H1 (cell line): ENCODE measurements around the gene AKT1S1. TPM values are rescaled to one million over a fixed set of nuclear protein-coding genes. Genes with fewer than 3 reads are reported as not detected.

Source experiments
- CTCF ChIA-PET: fragments of 300-600 bp; sonication (Branson Sonifier 250); formaldehyde crosslinking; loops from one replicate; lab custom pipeline; 2021; ENCODE audit not compliant: partially characterized antibody; lab: Charles Lee
- POLR2A ChIA-PET: fragments of 300-600 bp; sonication (Branson Sonifier 250); formaldehyde crosslinking; loops from one replicate; lab custom pipeline; 2021; ENCODE audit warnings: inconsistent platforms; ENCODE audit not compliant: partially characterized antibody; lab: Charles Lee
- DNase-seq, 2 experiments: peaks; one replicate each; pipeline versions ENCODE4 v3.0.0 to v3.0.0-alpha.2; 2010 to 2022; ENCODE audit warnings: low spot score in 2 of 2, low read depth in 1 of 2, mixed read lengths in 1 of 2
- FAIRE-seq: peaks from 2 replicates; lab custom pipeline; 2011; peaks lifted over from hg19 to GRCh38; lab: Jason Lieb, UNC
- H2AFZ ChIP-seq: 2 replicates; pipeline ENCODE4 v1.8.1; 2012; ENCODE audit warnings: low read length, inconsistent platforms
- H2AK5ac ChIP-seq: 2 replicates; pipeline ENCODE4 v1.6.1; 2013; ENCODE audit warnings: low read depth, low read length
- H2BK120ac ChIP-seq: replicated peaks from 2 replicates; pipeline ENCODE3; 2013; ENCODE audit warnings: low read depth, low read length, inconsistent platforms
- H2BK12ac ChIP-seq: 2 replicates; pipeline ENCODE4 v1.6.1; 2013; ENCODE audit warnings: low read depth, low read length
- H2BK15ac ChIP-seq: 2 replicates; pipeline ENCODE4 v1.6.1; 2013; ENCODE audit warnings: low read length
- H2BK20ac ChIP-seq: 2 replicates; pipeline ENCODE4 v1.6.1; 2013; ENCODE audit warnings: low read length
- H2BK5ac ChIP-seq: 2 replicates; pipeline ENCODE4 v1.6.1; 2013; ENCODE audit warnings: low read depth, low read length
- H3K14ac ChIP-seq: 2 replicates; pipeline ENCODE4 v1.6.1; 2013; ENCODE audit warnings: inconsistent platforms; ENCODE audit not compliant: insufficient read length
- H3K18ac ChIP-seq: 2 replicates; pipeline ENCODE4 v1.6.1; 2013; ENCODE audit warnings: low read length; ENCODE audit errors: extremely low read depth
- H3K23ac ChIP-seq: 2 replicates; pipeline ENCODE4 v1.6.1; 2013; ENCODE audit warnings: inconsistent platforms; ENCODE audit not compliant: insufficient read length
- H3K23me2 ChIP-seq: 2 replicates; pipeline ENCODE4 v1.6.1; 2013; ENCODE audit warnings: low read depth, low read length
- H3K27ac ChIP-seq: 2 replicates; pipeline ENCODE4 v1.6.1; 2011; ENCODE audit warnings: low read depth, low read length, inconsistent platforms
- H3K27me3 ChIP-seq, 4 experiments: replicated peaks in 1 of 4; 1 replicate in 1 of 4; 2 replicates in 3 of 4; pipeline versions ENCODE4 v1.6.1 to v1.8.1; 2011 to 2013; ENCODE audit warnings: low read length in 3 of 4, mild to moderate bottlenecking in 3 of 4, inconsistent platforms in 2 of 4, mixed read lengths in 2 of 4, moderate library complexity in 1 of 4; ENCODE audit not compliant: control insufficient read depth in 3 of 4, insufficient read depth in 3 of 4; ENCODE audit errors: extremely low read depth in 1 of 4
- H3K36me3 ChIP-seq, 4 experiments: 2 replicates each; pipeline versions ENCODE4 v1.6.1 to v1.8.1; 2011 to 2013; ENCODE audit warnings: mild to moderate bottlenecking in 4 of 4, low read length in 3 of 4, moderate library complexity in 2 of 4, control low read depth in 1 of 4, inconsistent platforms in 1 of 4; ENCODE audit not compliant: insufficient read depth in 4 of 4, control insufficient read depth in 2 of 4
- H3K4ac ChIP-seq: replicated peaks from 2 replicates; pipeline ENCODE3; 2013; ENCODE audit warnings: low read length, low read depth, mixed read lengths, inconsistent platforms; ENCODE audit not compliant: insufficient read length
- H3K4me1 ChIP-seq, 4 experiments: replicated peaks in 1 of 4; 1 replicate in 1 of 4; 2 replicates in 3 of 4; pipeline versions ENCODE4 v1.6.1 to v1.8.1; 2011 to 2013; ENCODE audit warnings: low read length in 3 of 4, inconsistent platforms in 2 of 4, mixed read lengths in 1 of 4; ENCODE audit not compliant: insufficient read depth in 4 of 4, control insufficient read depth in 3 of 4
- H3K4me2 ChIP-seq, 2 experiments: 2 replicates each; pipeline versions ENCODE4 v1.6.1 to v1.8.1; 2011 to 2013; ENCODE audit warnings: low read depth in 2 of 2, low read length in 2 of 2, control low read depth in 1 of 2, inconsistent platforms in 1 of 2, mild to moderate bottlenecking in 1 of 2; ENCODE audit not compliant: insufficient read depth in 1 of 2
- H3K4me3 ChIP-seq, 4 experiments: fragments of 200-600, 300-600 bp in 1 of 4; sonication (generic), shearing (Covaris generic), sonication (Bioruptor Twin) in 1 of 4; 2 replicates each; pipeline versions ENCODE4 v1.5.1 to v1.8.1; 2011 to 2016; ENCODE audit warnings: low read length in 4 of 4, low read depth in 3 of 4, control low read depth in 2 of 4, inconsistent platforms in 2 of 4, mild to moderate bottlenecking in 2 of 4, mixed read lengths in 1 of 4, moderate library complexity in 1 of 4; ENCODE audit not compliant: insufficient read depth in 2 of 4; ENCODE audit errors: extremely low read depth in 1 of 4
- H3K56ac ChIP-seq: replicated peaks from 2 replicates; pipeline ENCODE3; 2013; ENCODE audit warnings: low read depth, mild to moderate bottlenecking, mixed read lengths, low read length, inconsistent platforms; ENCODE audit not compliant: insufficient read length
- H3K79me1 ChIP-seq: 2 replicates; pipeline ENCODE4 v1.6.1; 2013; ENCODE audit warnings: low read depth, low read length, control low read depth
- H3K79me2 ChIP-seq, 2 experiments: 2 replicates each; pipeline versions ENCODE4 v1.6.1 to v1.8.1; 2012 to 2013; ENCODE audit warnings: low read length in 2 of 2, mild to moderate bottlenecking in 2 of 2, inconsistent platforms in 1 of 2; ENCODE audit not compliant: insufficient read depth in 2 of 2, control insufficient read depth in 1 of 2
- H3K9ac ChIP-seq, 4 experiments: replicated peaks in 1 of 4; 1 replicate in 1 of 4; 2 replicates in 3 of 4; pipeline versions ENCODE4 v1.6.1 to v1.8.1; 2011 to 2013; ENCODE audit warnings: low read depth in 3 of 4, low read length in 3 of 4, control low read depth in 2 of 4, mild to moderate bottlenecking in 2 of 4, moderate library complexity in 2 of 4, inconsistent platforms in 1 of 4; ENCODE audit errors: extremely low read depth in 1 of 4
- H3K9me3 ChIP-seq, 2 experiments: 2 replicates each; pipeline versions ENCODE4 v1.6.1 to v1.8.1; 2012 to 2013; ENCODE audit warnings: mild to moderate bottlenecking in 2 of 2, moderate library complexity in 2 of 2, control low read depth in 1 of 2, inconsistent platforms in 1 of 2, low read depth in 1 of 2, low read length in 1 of 2, mixed read lengths in 1 of 2; ENCODE audit not compliant: insufficient read depth in 2 of 2
- H4K20me1 ChIP-seq, 2 experiments: replicated peaks in 1 of 2; 2 replicates each; pipeline versions ENCODE3 to v1.8.1; 2011 to 2013; ENCODE audit warnings: inconsistent platforms in 2 of 2, low read length in 2 of 2, mild to moderate bottlenecking in 1 of 2; ENCODE audit not compliant: insufficient read depth in 2 of 2, control insufficient read depth in 1 of 2
- H4K5ac ChIP-seq: 2 replicates; pipeline ENCODE4 v1.6.1; 2013; ENCODE audit warnings: low read length, low read depth, mixed read lengths, inconsistent platforms; ENCODE audit not compliant: insufficient read length
- H4K8ac ChIP-seq: 2 replicates; pipeline ENCODE4 v1.8.0; 2013; ENCODE audit warnings: mild to moderate bottlenecking, moderate library complexity, low read length, inconsistent platforms; ENCODE audit not compliant: insufficient read depth; ENCODE audit errors: extremely low read depth
- H4K91ac ChIP-seq: replicated peaks from 2 replicates; pipeline ENCODE3; 2013; ENCODE audit warnings: low read length, mixed read lengths, inconsistent platforms; ENCODE audit not compliant: insufficient read length
- EGR1 ChIP-seq: IDR thresholded peaks from 2 replicates; pipeline ENCODE4 v1.6.1; 2011; ENCODE audit warnings: low read depth, low read length, borderline replicate concordance
- FOSL1 ChIP-seq: IDR thresholded peaks from 2 replicates; pipeline ENCODE4 v1.6.1; 2011; ENCODE audit warnings: mild to moderate bottlenecking, low read depth, low read length, moderate library complexity; ENCODE audit not compliant: insufficient read depth
- GABPA ChIP-seq: IDR thresholded peaks from 2 replicates; pipeline ENCODE4 v1.6.1; 2011; ENCODE audit warnings: mild to moderate bottlenecking, low read length, moderate library complexity, borderline replicate concordance; ENCODE audit not compliant: insufficient read depth
- WGBS, 2 experiments: shearing (Covaris generic) in 1 of 2; methylation state at CpG; one replicate each; pipeline versions ENCODE4 v1.1.6 to v1.1.7; 2013 to 2015; ENCODE audit warnings: low lambda C conversion rate in 2 of 2, mixed read lengths in 2 of 2, inconsistent platforms in 1 of 2, low coverage in 1 of 2, missing lambda C conversion rate in 1 of 2; ENCODE audit not compliant: insufficient replicate concordance in 2 of 2, insufficient coverage in 1 of 2, insufficient read length in 1 of 2; ENCODE audit errors: extremely low coverage in 1 of 2, missing lambda C conversion rate in 1 of 2; 5-methylcytosine and 5-hydroxymethylcytosine counted together
- polyA plus RNA-seq, 7 experiments: library from polyadenylated mRNA; depleted of rRNA in 3 of 7; stranded (reverse) in 5 of 7; unstranded in 2 of 7; fragments of >200 nt in 5 of 7; fragments of 200-250 nt in 2 of 7; gene quantifications; 1 replicate in 5 of 7; 2 replicates in 1 of 7; 4 replicates in 1 of 7; pipeline versions ENCODE4 v1.2.1 to v1.2.3, GENCODE V29; 2011 to 2013; ENCODE audit warnings: missing spikeins in 2 of 7, mixed read lengths in 2 of 7
- total RNA-seq: library from RNA; stranded (reverse); fragmentation: NEBNext Ultra II Directional; extraction: Animal tissue kit (Norgen Biotek cat#: 25700); gene quantifications from 2 replicates; pipeline ENCODE4 v1.2.1, GENCODE V29; 2021

Gene AKT1S1
- total and polyA plus RNA-seq, 2 of the 8 experiments (the other 6 are each of a cell fraction or from before 2014, with no cell fraction given) = 40.7 to 45.9 TPM

GRCh38 chr19:49908480-49909420 is 31.6 kb upstream of the AKT1S1 start:
- TF ChIP-seq FOSL1 = 0 out of 2 replicates have a peak, but pooled peaks have one; percentile 48
- peak; percentile 85; the same call in 1 of the 2 replicates for TF ChIP-seq EGR1
- no peak for TF ChIP-seq GABPA
- H3K9me3 ChIP-seq = no peaks in the 10 kb centered on the region
- WGBS, 2 experiments = 98% methylated on average over 32 of the region's 37 CpGs; no CpG with 5 or more reads in 1 of the 2 experiments

More at GRCh38 chr19:49908480-49909420, 31.6 kb upstream of the AKT1S1 start:
- H3K9ac ChIP-seq = no peak overlapping the region
- DNase-seq (no peak), FAIRE-seq (no peak)
- POLR2A ChIA-PET = interaction anchor here (1.0 to 19.2 kb wide), 7 partner anchors 9 to 32 kb away, joined by 3 to 373 read pairs (median 6); partner anchors contain the start of genes AKT1S1, ATF5, IL4I1 and NUP62
- no peak overlapping the region for H2BK15ac ChIP-seq
- H3K14ac ChIP-seq = no peak overlapping the region
- no peak overlapping the region for H3K18ac ChIP-seq
- no peak overlapping the region for H4K91ac ChIP-seq
- H3K79me1 ChIP-seq = peaks cover 7% of the 10 kb centered on the region; the same call in 1 of the 2 replicates
- CTCF ChIA-PET = interaction anchor here (0.6 to 4.8 kb wide), 5 partner anchors 9 to 851 kb away, joined by 3 to 20 read pairs (median 3); no protein-coding TSS in a partner anchor
- H3K23ac ChIP-seq = no peak overlapping the region
- H3K27ac ChIP-seq = no peak overlapping the region
- no peaks in the 10 kb centered on the region for H3K23me2 ChIP-seq
- H3K27me3 ChIP-seq = no peaks in the 10 kb centered on the region; a peak in 1 of 7 replicates
- no peak overlapping the region for H2AK5ac ChIP-seq
- no peak overlapping the region for H2AFZ ChIP-seq
- H3K4me1 ChIP-seq = peaks cover 0 to 6% (median 3%) of the 10 kb centered on the region in 4 experiments; a peak in 3 of 7 replicates
- H3K4ac ChIP-seq = no peak overlapping the region
- no peak overlapping the region for H4K5ac ChIP-seq
- H4K20me1 ChIP-seq = peaks cover 36 to 39% of the 10 kb centered on the region in 2 experiments
- H2BK12ac ChIP-seq = no peak overlapping the region
- H2BK120ac ChIP-seq = no peak overlapping the region
- no peak overlapping the region for H2BK20ac ChIP-seq
- H3K36me3 ChIP-seq = peaks cover 21 to 45% (median 34%) of the 10 kb centered on the region in 4 experiments; a peak in 7 of 8 replicates
- no peak overlapping the region for H4K8ac ChIP-seq
- no peak overlapping the region for H3K4me3 ChIP-seq
- H3K4me2 ChIP-seq = no peak overlapping the region
- H3K79me2 ChIP-seq = peaks cover 0 to 25% of the 10 kb centered on the region in 2 experiments; a peak in 1 of 4 replicates
- no peak overlapping the region for H3K56ac ChIP-seq
- 0 out of 2 replicates have a peak overlapping the region, but pooled peaks have one; percentile 21 for H2BK5ac ChIP-seq
